ENCODE data around the gene CYB5R3. TPM values are rescaled to one million over a fixed set of nuclear protein-coding genes. Genes with fewer than 3 reads are reported as not detected.

The CYB5R3 gene
- total RNA-seq, 2 donors from 2014 or later: 265 to 288 TPM

DNA sequence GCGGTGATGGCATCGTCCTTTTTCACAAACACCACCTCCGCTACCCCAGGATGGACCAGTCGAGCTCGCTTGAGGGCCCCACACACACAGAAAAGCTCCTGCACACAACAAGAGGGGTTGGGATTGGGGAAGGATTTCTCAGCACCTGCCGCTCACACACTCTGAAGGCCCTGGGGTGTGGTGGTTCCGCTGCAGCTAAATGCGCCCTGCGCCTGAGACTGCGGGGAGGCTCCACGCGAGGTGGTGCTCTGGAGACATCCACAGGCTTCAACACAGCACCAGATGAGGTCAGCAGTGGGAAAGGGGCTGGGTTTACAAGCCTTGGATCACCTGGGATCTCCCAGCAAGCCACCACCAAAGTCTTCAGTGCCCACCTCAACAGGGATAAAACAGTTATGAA is 57.2 kb downstream of the CYB5R3 start:
- H3K27me3 ChIP-seq: no peaks in the 10 kb centered on the region
- peaks cover 0 to 22% of the 10 kb centered on the region in 2 donors for H3K4me1 ChIP-seq
- peaks cover 85% of the 10 kb centered on the region for H3K36me3 ChIP-seq
- H3K9me3 ChIP-seq: no peaks in the 10 kb centered on the region
- TF ChIP-seq, protein P1, sequence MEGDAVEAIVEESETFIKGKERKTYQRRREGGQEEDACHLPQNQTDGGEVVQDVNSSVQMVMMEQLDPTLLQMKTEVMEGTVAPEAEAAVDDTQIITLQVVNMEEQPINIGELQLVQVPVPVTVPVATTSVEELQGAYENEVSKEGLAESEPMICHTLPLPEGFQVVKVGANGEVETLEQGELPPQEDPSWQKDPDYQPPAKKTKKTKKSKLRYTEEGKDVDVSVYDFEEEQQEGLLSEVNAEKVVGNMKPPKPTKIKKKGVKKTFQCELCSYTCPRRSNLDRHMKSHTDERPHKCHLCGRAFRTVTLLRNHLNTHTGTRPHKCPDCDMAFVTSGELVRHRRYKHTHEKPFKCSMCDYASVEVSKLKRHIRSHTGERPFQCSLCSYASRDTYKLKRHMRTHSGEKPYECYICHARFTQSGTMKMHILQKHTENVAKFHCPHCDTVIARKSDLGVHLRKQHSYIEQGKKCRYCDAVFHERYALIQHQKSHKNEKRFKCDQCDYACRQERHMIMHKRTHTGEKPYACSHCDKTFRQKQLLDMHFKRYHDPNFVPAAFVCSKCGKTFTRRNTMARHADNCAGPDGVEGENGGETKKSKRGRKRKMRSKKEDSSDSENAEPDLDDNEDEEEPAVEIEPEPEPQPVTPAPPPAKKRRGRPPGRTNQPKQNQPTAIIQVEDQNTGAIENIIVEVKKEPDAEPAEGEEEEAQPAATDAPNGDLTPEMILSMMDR (IDR thresholded peaks at IDR 0.05): no peak
- no peak overlapping the region for H3K27ac ChIP-seq
- H3K4me3 ChIP-seq: no peak overlapping the region
- DNase-seq (ENCODE audit: low spot score): no peak

DNA sequence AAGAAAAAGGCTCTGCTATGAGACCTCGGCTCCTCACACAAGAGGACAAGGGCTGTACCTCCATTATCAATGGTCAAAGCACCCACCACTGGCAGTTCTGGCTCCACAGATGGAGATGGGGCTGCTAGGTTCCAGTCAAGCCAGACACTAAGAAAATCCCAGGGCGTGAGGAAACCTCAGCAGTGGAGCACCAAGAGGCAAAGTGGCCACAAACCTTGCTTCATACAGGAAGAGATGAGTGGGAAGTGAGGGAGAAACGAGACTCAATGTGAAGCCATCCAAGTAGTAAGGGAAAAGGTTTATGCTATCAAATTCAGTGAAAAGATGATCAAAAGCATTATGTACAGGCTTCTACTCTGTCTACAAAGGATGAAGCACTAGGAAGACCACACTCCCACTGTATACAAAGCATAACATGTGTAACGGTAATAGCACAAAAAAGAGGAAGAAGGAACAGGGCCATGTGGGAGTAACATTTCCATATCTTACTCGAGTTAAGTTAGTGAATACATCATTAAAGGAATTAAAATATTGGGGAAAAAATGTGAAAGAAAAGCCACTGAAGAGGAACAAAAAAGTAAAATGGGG is 61.5 kb downstream of the CYB5R3 start:
- no peaks in the 10 kb centered on the region for H3K4me1 ChIP-seq
- peaks cover 93% of the 10 kb centered on the region for H3K36me3 ChIP-seq
- TF ChIP-seq, protein P1 (IDR thresholded peaks at IDR 0.05): no peak
- DNase-seq (ENCODE audit: low spot score): no peak
- H3K4me3 ChIP-seq: no peak overlapping the region
- H3K27ac ChIP-seq: no peak overlapping the region
- no peaks in the 10 kb centered on the region for H3K9me3 ChIP-seq
- H3K27me3 ChIP-seq: no peaks in the 10 kb centered on the region

DNA sequence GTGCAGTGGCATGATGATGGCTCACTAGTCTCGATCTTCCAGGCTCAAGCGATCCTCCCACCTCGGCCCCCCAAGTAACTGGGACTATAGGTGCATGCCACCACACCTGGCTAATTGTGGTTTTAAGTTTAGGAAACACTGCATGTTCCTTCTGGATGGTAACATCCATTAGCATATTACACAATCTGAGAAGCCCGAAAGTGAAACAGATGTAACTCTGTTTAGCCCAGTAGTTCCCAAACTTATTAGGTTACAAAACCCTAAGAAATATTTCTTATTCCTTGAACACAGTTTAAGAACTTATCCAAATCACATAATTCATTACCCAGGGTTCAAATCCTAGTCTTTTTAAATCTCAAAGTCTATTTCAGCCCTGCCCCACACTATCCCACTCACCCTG is 62.8 kb downstream of the CYB5R3 start:
- no peak for DNase-seq (ENCODE audit: low spot score)
- Histone ChIP-seq H3K9me3 (no peaks in the 10 kb centered on the region), H3K36me3 (peaks cover 81% of the 10 kb centered on the region), H3K27ac (no peak overlapping the region), H3K4me1 (peaks cover 0 to 5% of the 10 kb centered on the region in 2 donors), H3K27me3 (no peaks in the 10 kb centered on the region), H3K4me3 (no peak overlapping the region)
- TF ChIP-seq, protein P1 (IDR thresholded peaks at IDR 0.05): no peak

DNA sequence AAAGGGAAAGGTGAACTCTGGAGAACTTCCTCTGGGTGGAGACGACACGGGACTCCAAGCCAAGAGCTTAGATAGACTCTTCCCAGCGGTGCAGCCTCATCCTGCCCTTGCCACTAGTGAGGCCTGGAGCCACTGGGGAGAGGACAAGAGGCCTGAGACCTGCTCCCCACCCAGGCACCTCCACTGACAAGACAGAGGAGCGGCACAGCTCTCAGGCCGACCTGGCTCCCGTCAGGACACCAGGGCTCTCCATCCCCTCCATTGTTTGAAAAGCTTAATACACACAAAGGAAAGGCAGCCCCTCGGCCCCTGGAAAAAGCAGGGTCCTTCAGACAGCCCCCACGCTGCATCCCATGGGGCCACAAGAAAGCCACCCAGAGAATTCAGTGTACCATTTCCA is 64.1 kb downstream of the CYB5R3 start:
- H3K4me3 ChIP-seq: no peak overlapping the region
- no peaks in the 10 kb centered on the region for H3K27me3 ChIP-seq
- H3K36me3 ChIP-seq: peaks cover 68% of the 10 kb centered on the region
- no peak for DNase-seq (ENCODE audit: low spot score)
- TF ChIP-seq, protein P1 (IDR thresholded peaks at IDR 0.05): no peak
- H3K9me3 ChIP-seq: no peaks in the 10 kb centered on the region
- no peak overlapping the region for H3K27ac ChIP-seq
- H3K4me1 ChIP-seq: peaks cover 0 to 5% of the 10 kb centered on the region in 2 donors

DNA sequence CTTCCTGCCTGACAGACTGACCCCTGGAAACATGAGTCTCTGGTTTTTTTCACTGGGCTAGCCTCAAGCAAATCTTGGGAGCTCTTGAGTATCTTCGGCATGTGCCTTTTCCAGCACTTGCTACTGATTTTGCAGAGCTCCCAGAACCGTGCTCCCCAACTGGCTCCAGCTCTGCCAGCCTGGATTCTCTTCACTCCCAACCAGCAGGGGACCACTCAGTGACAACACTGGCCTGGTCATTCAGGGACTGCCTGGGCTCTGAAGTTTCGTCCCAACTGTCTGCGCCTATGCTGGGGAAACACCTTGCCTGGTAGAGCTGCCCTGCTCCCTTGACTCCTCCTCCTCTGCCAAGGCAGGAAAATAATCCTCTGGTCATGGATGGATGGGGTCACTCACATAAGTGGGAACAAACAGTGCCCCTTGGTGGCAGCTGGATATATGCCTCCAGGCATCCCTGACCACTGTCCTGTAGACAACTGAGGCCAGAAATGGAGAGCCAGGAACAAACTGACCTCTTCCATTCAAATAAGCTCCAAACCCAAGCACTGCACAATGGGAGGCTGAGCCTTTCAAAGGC is 64.7 kb downstream of the CYB5R3 start:
- DNase-seq (ENCODE audit: low spot score): no peak
- Histone ChIP-seq H3K4me1 (peaks cover 0 to 5% of the 10 kb centered on the region in 2 donors), H3K9me3 (no peaks in the 10 kb centered on the region), H3K27me3 (no peaks in the 10 kb centered on the region), H3K4me3 (no peak overlapping the region), H3K27ac (no peak overlapping the region), H3K36me3 (peaks cover 62% of the 10 kb centered on the region)
- TF ChIP-seq, protein P1 (IDR thresholded peaks at IDR 0.05): no peak

DNA sequence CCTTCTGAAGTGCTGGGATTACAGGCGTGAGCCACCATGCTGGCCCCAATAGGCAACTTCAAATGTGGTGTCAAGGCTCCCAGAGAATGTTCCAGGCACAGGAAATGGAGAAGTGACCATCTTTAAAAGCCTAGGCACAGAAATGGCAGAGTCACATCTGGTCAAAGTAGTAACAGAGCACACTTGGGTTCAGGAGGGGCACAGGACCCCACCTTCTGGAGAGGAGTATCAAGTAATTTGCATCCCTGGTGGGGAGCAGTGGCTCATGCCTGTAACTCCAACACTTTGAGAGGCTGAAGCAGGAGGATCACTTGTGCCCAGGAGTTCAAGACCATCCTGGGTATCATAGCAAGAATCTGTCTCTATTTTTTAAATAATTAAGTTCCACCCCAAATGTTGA is 66.2 kb downstream of the CYB5R3 start:
- Histone ChIP-seq H3K4me3 (no peak overlapping the region), H3K9me3 (no peaks in the 10 kb centered on the region), H3K4me1 (peaks cover 0 to 5% of the 10 kb centered on the region in 2 donors), H3K27me3 (no peaks in the 10 kb centered on the region), H3K36me3 (peaks cover 60% of the 10 kb centered on the region), H3K27ac (no peak overlapping the region)
- DNase-seq (ENCODE audit: low spot score): no peak
- TF ChIP-seq, protein P1 (IDR thresholded peaks at IDR 0.05): no peak

Data from right atrium auricular region (tissue), 2 donors.